ENCODE measurements around the gene C1S. TPM values are rescaled to one million over a fixed set of nuclear protein-coding genes. Genes with fewer than 3 reads are reported as not detected.

Gene C1S
- total and polyA plus RNA-seq, 8 donors, result 111 to 326 (median 124) TPM

GRCh38 chr12:7118881-7119280, 58.4 kb downstream of the C1S start:
- no peak for TF ChIP-seq CTCF (IDR thresholded peaks at IDR 0.05)

GRCh38 chr12:7120166-7120565, 59.6 kb downstream of the C1S start:
- Histone ChIP-seq H3K9me3 (no peaks in the 10 kb centered on the region), H3K27me3 (no peaks in the 10 kb centered on the region), H3K36me3 (peaks cover 0 to 17% of the 10 kb centered on the region in 2 donors), H3K4me1 (peaks cover 0 to 12% of the 10 kb centered on the region in 2 donors), H3K27ac (no peak overlapping the region), H3K4me3 (no peak overlapping the region)
- ATAC-seq (no peak), DNase-seq (no peak)
- intact Hi-C loops (cut with DNase I), result no loop called here
- TF ChIP-seq CTCF (IDR thresholded peaks at IDR 0.05), result no peak

More at GRCh38 chr12:7118881-7119280, 58.4 kb downstream of the C1S start:
- ATAC-seq (no peak), DNase-seq (no peak)
- Histone ChIP-seq H3K27ac (no peak overlapping the region), H3K27me3 (no peaks in the 10 kb centered on the region), H3K4me1 (peaks cover 0 to 12% of the 10 kb centered on the region in 2 donors), H3K36me3 (peaks cover 0 to 17% of the 10 kb centered on the region in 2 donors), H3K4me3 (no peak overlapping the region), H3K9me3 (no peaks in the 10 kb centered on the region)
- intact Hi-C loops (cut with DNase I), result loop anchor here in 1 of 2 donors (10.0 kb wide), 1 partner anchor 164 kb away; the partner anchor contains the start of gene PTPN6

Other genes with a start within 250 kb of the C1S start
- 10 to 100 TPM; 12.7 to 13.7 TPM for gene GPR162, start 238.9 kb upstream of the C1S start, total RNA-seq
- gene GPR162, start 238.9 kb upstream of the C1S start, polyA plus RNA-seq (ENCODE audit: insufficient read length in 6 of 6), result 10 to 100 TPM in 5 of 6 donors, 1 to 10 TPM in 1; 9.0 to 15.7 (median 11.5) TPM
- gene P3H3, start 232.3 kb upstream of the C1S start, total RNA-seq, result 10 to 100 TPM; 18.2 to 33.6 TPM
- 10 to 100 TPM; 18.0 to 41.7 (median 22.3) TPM for gene P3H3, start 232.3 kb upstream of the C1S start, polyA plus RNA-seq (ENCODE audit: insufficient read length in 6 of 6)
- gene GNB3, start 219.8 kb upstream of the C1S start, total RNA-seq, result 1 to 10 TPM; 2.0 to 3.3 TPM
- 1 to 10 TPM; 3.3 to 7.2 (median 5.4) TPM for gene GNB3, start 219.8 kb upstream of the C1S start, polyA plus RNA-seq (ENCODE audit: insufficient read length in 6 of 6)
- gene CDCA3, start 209.4 kb upstream of the C1S start, total RNA-seq, result 1 to 10 TPM; 2.0 to 7.7 TPM
- 10 to 100 TPM; 25.3 to 59.2 (median 33.3) TPM for gene CDCA3, start 209.4 kb upstream of the C1S start, polyA plus RNA-seq (ENCODE audit: insufficient read length in 6 of 6)
- 10 to 100 TPM; 80.2 to 90.2 TPM for gene USP5, start 208.6 kb upstream of the C1S start, total RNA-seq
- 10 to 100 TPM; 50.8 to 66.3 (median 58.0) TPM for gene USP5, start 208.6 kb upstream of the C1S start, polyA plus RNA-seq (ENCODE audit: insufficient read length in 6 of 6)
- gene TPI1, start 193.2 kb upstream of the C1S start, total RNA-seq, result 100 to 1,000 TPM; 394 to 521 TPM
- 100 to 1,000 TPM; 416 to 483 (median 444) TPM for gene TPI1, start 193.2 kb upstream of the C1S start, polyA plus RNA-seq (ENCODE audit: insufficient read length in 6 of 6)
- gene SPSB2, start 187.4 kb upstream of the C1S start, total RNA-seq, result 10 to 100 TPM; 24.5 to 27.1 TPM
- gene SPSB2, start 187.4 kb upstream of the C1S start, polyA plus RNA-seq (ENCODE audit: insufficient read length in 6 of 6), result 10 to 100 TPM in 1 of 6 donors, 1 to 10 TPM in 5; 3.4 to 13.8 (median 7.2) TPM
- 10 to 100 TPM; 11.0 to 14.8 TPM for gene LRRC23, start 155.9 kb upstream of the C1S start, total RNA-seq
- gene LRRC23, start 155.9 kb upstream of the C1S start, polyA plus RNA-seq (ENCODE audit: insufficient read length in 6 of 6), result 10 to 100 TPM; 18.3 to 36.8 (median 25.2) TPM
- 10 to 100 TPM; 42.3 to 50.0 TPM for gene ENO2, start 146.1 kb upstream of the C1S start, total RNA-seq
- 10 to 100 TPM in 5 of 6 donors, 1 to 10 TPM in 1; 9.3 to 22.0 (median 14.3) TPM for gene ENO2, start 146.1 kb upstream of the C1S start, polyA plus RNA-seq (ENCODE audit: insufficient read length in 6 of 6)
- gene ATN1, start 132.8 kb upstream of the C1S start, total RNA-seq, result 100 to 1,000 TPM in 1 of 2 donors, 10 to 100 TPM in 1; 96.9 to 107 TPM
- 100 to 1,000 TPM in 5 of 6 donors, 10 to 100 TPM in 1; 94.9 to 134 (median 115) TPM for gene ATN1, start 132.8 kb upstream of the C1S start, polyA plus RNA-seq (ENCODE audit: insufficient read length in 6 of 6)
- not detected for gene RNU7-1, start 116.9 kb upstream of the C1S start, total RNA-seq
- 1 to 10 TPM in 2 of 6 donors, not detected in 4; 7.9 to 9.7 TPM for gene RNU7-1, start 116.9 kb upstream of the C1S start, polyA plus RNA-seq (ENCODE audit: insufficient read length in 6 of 6)
- gene C12orf57, start 116.7 kb upstream of the C1S start, total RNA-seq, result 100 to 1,000 TPM; 159 to 194 TPM
- gene C12orf57, start 116.7 kb upstream of the C1S start, polyA plus RNA-seq (ENCODE audit: insufficient read length in 6 of 6), result 100 to 1,000 TPM; 175 to 239 (median 204) TPM
- 100 to 1,000 TPM in 1 of 2 donors, 10 to 100 TPM in 1; 74.6 to 145 TPM for gene PTPN6, start 109.4 kb upstream of the C1S start, total RNA-seq
- 10 to 100 TPM; 17.4 to 21.2 (median 18.3) TPM for gene PTPN6, start 109.4 kb upstream of the C1S start, polyA plus RNA-seq (ENCODE audit: insufficient read length in 6 of 6)
- gene PHB2, start 90.1 kb upstream of the C1S start, total RNA-seq, result 100 to 1,000 TPM; 113 to 142 TPM
- gene PHB2, start 90.1 kb upstream of the C1S start, polyA plus RNA-seq (ENCODE audit: insufficient read length in 6 of 6), result 100 to 1,000 TPM; 280 to 322 (median 302) TPM
- gene EMG1, start 89.8 kb upstream of the C1S start, total RNA-seq, result 10 to 100 TPM; 36.3 to 46.6 TPM
- 10 to 100 TPM; 45.3 to 52.3 (median 47.6) TPM for gene EMG1, start 89.8 kb upstream of the C1S start, polyA plus RNA-seq (ENCODE audit: insufficient read length in 6 of 6)
- 100 to 1,000 TPM in 1 of 2 donors, 10 to 100 TPM in 1; 74.5 to 108 TPM for gene LPCAT3, start 42.2 kb upstream of the C1S start, total RNA-seq
- gene LPCAT3, start 42.2 kb upstream of the C1S start, polyA plus RNA-seq (ENCODE audit: insufficient read length in 6 of 6), result 10 to 100 TPM; 54.7 to 70.7 (median 61.9) TPM
- gene C1R, start 31.7 kb downstream of the C1S start, total RNA-seq, result 100 to 1,000 TPM; 403 to 693 TPM
- gene C1R, start 31.7 kb downstream of the C1S start, polyA plus RNA-seq (ENCODE audit: insufficient read length in 6 of 6), result 10 to 100 TPM; 69.3 to 98.5 (median 80.1) TPM
- 10 to 100 TPM; 65.9 to 72.7 TPM for gene C1RL, start 48.5 kb downstream of the C1S start, total RNA-seq
- gene C1RL, start 48.5 kb downstream of the C1S start, polyA plus RNA-seq (ENCODE audit: insufficient read length in 6 of 6), result 10 to 100 TPM; 55.4 to 66.3 (median 61.4) TPM
- gene RBP5, start 68.2 kb downstream of the C1S start, total RNA-seq, result 1 to 10 TPM; 1.2 to 2.3 TPM
- 10 to 100 TPM; 14.2 to 26.5 (median 22.1) TPM for gene RBP5, start 68.2 kb downstream of the C1S start, polyA plus RNA-seq (ENCODE audit: insufficient read length in 6 of 6)
- 10 to 100 TPM; 30.3 to 45.8 TPM for gene CLSTN3, start 69.7 kb downstream of the C1S start, total RNA-seq
- 10 to 100 TPM; 58.4 to 80.9 (median 67.0) TPM for gene CLSTN3, start 69.7 kb downstream of the C1S start, polyA plus RNA-seq (ENCODE audit: insufficient read length in 6 of 6)
- 10 to 100 TPM; 34.1 to 36.5 TPM for gene PEX5, start 129.0 kb downstream of the C1S start, total RNA-seq
- gene PEX5, start 129.0 kb downstream of the C1S start, polyA plus RNA-seq (ENCODE audit: insufficient read length in 6 of 6), result 10 to 100 TPM; 45.8 to 59.4 (median 53.2) TPM
- not detected for gene ACSM4, start 243.4 kb downstream of the C1S start, total RNA-seq
- gene ACSM4, start 243.4 kb downstream of the C1S start, polyA plus RNA-seq (ENCODE audit: insufficient read length in 6 of 6), result under 1 TPM in 1 of 6 donors, not detected in 5; 0.15 TPM